Measurements from ENCODE around the gene UMAD1. TPM values are rescaled to one million over a fixed set of nuclear protein-coding genes. Genes with fewer than 3 reads are reported as not detected.

UMAD1 gene
- polyA plus RNA-seq, 1 donor: 19.2 TPM

- no peak for DNase-seq
These were observed 282.3 kb downstream of the UMAD1 start for GRCh38 chr7:7922684-7923385.

GRCh38 chr7:7923818-7924217, 283.3 kb downstream of the UMAD1 start:
- DNase-seq: no peak

- DNase-seq: no peak
These were observed 283.8 kb downstream of the UMAD1 start for GRCh38 chr7:7924303-7924702.

Other genes with a start within 250 kb of the UMAD1 start
- gene COL28A1, start 104.9 kb upstream of the UMAD1 start, polyA plus RNA-seq (ENCODE audit: insufficient read length): 11.9 TPM
- gene MIOS, start 73.9 kb upstream of the UMAD1 start, polyA plus RNA-seq (ENCODE audit: insufficient read length): 56.6 TPM
- gene RPA3, start 77.9 kb downstream of the UMAD1 start, polyA plus RNA-seq (ENCODE audit: insufficient read length): 61.9 TPM

All from left kidney (tissue), 2 donors.